ENCODE measurements around the gene CYP27B1.
A peak's percentile ranks its signal among the peaks of the same experiment; 100 is the strongest.

The CYP27B1 gene

GRCh38 chr12:57793920-57794319, 27.0 kb upstream of the CYP27B1 start:
- TF ChIP-seq CTCF (IDR thresholded peaks at IDR 0.05; ENCODE audit: borderline replicate concordance, control extremely low read depth, extremely low read depth, insufficient read depth, missing control alignments) = no peak
- in situ Hi-C loops (cut with MboI; ENCODE audit: low sequenced_read_pairs, unreplicated experiment) = no loop called here
- no peak for DNase-seq (ENCODE audit: low spot score)

GRCh38 chr12:57783861-57784260, 17.0 kb upstream of the CYP27B1 start:
- in situ Hi-C loops (cut with MboI; ENCODE audit: low sequenced_read_pairs, unreplicated experiment) = no loop called here
- TF ChIP-seq CTCF (IDR thresholded peaks at IDR 0.05; ENCODE audit: borderline replicate concordance, control extremely low read depth, extremely low read depth, insufficient read depth, missing control alignments) = no peak
- no peak for DNase-seq (ENCODE audit: low spot score)

- in situ Hi-C loops (cut with MboI; ENCODE audit: low sequenced_read_pairs, unreplicated experiment) = no loop called here
- TF ChIP-seq CTCF (IDR thresholded peaks at IDR 0.05; ENCODE audit: borderline replicate concordance, control extremely low read depth, extremely low read depth, insufficient read depth, missing control alignments) = no peak
- DNase-seq (ENCODE audit: low spot score) = no peak
Observed at GRCh38 chr12:57783466-57783801, 16.6 kb upstream of the CYP27B1 start.

GRCh38 chr12:57782608-57783465, 16.0 kb upstream of the CYP27B1 start, which contains the start of gene TSFM:
Gene TSFM, plus strand, starts transcription at chr12:57782787. Its CDS starts 15 bp downstream, at chr12:57782802.
- peak; percentile 90 for DNase-seq (ENCODE audit: low spot score)
- in situ Hi-C loops (cut with MboI; ENCODE audit: low sequenced_read_pairs, unreplicated experiment) = no loop called here
- peak; percentile 91 for TF ChIP-seq CTCF (IDR thresholded peaks at IDR 0.05; ENCODE audit: borderline replicate concordance, control extremely low read depth, extremely low read depth, insufficient read depth, missing control alignments)

GRCh38 chr12:57782243-57782607, 15.3 kb upstream of the CYP27B1 start:
- no peak for TF ChIP-seq CTCF (IDR thresholded peaks at IDR 0.05; ENCODE audit: borderline replicate concordance, control extremely low read depth, extremely low read depth, insufficient read depth, missing control alignments)
- in situ Hi-C loops (cut with MboI; ENCODE audit: low sequenced_read_pairs, unreplicated experiment) = no loop called here
- DNase-seq (ENCODE audit: low spot score) = no peak

GRCh38 chr12:57781801-57782200, 14.9 kb upstream of the CYP27B1 start:
- DNase-seq (ENCODE audit: low spot score) = no peak
- TF ChIP-seq CTCF (IDR thresholded peaks at IDR 0.05; ENCODE audit: borderline replicate concordance, control extremely low read depth, extremely low read depth, insufficient read depth, missing control alignments) = no peak
- in situ Hi-C loops (cut with MboI; ENCODE audit: low sequenced_read_pairs, unreplicated experiment) = no loop called here

All from GM13976 (cell line).